BJ (cell line): ENCODE results near the gene DCTPP1. TPM values are rescaled to one million over a fixed set of nuclear protein-coding genes. Genes with fewer than 3 reads are reported as not detected.
"Not testable (repeated sequence)": the region's sequence is repeated elsewhere in the genome, so short reads cannot be mapped to it uniquely, and the experiment has no call there.

Experiments
- CTCF ChIA-PET: fragments of 350-600 bp; formaldehyde crosslinking; extraction: SDS; loops from one replicate; lab custom pipeline; 2021; ENCODE audit warnings: antibody characterized with exemption, inconsistent platforms; lab: Yijun Ruan, JAX
- POLR2A ChIA-PET: fragments of 300-600 bp; sonication (Branson Sonifier 250); formaldehyde crosslinking; extraction: SDS; loops from one replicate; lab custom pipeline; 2021; ENCODE audit warnings: antibody characterized with exemption; lab: Charles Lee
- DNase-seq: peaks from one replicate; pipeline ENCODE4 v3.0.0-alpha.2; 2011; ENCODE audit warnings: low read depth
- H3K27me3 ChIP-seq: 2 replicates; pipeline ENCODE4 v1.6.0; 2011; ENCODE audit warnings: low read length; ENCODE audit not compliant: control insufficient read depth, insufficient read depth
- H3K36me3 ChIP-seq: 2 replicates; pipeline ENCODE4 v1.5.1; 2011; ENCODE audit warnings: low read length; ENCODE audit not compliant: control insufficient read depth, insufficient read depth
- H3K4me3 ChIP-seq: 2 replicates; pipeline ENCODE4 v1.5.1; 2011; ENCODE audit warnings: low read depth, mild to moderate bottlenecking, control low read depth, low read length
- polyA plus RNA-seq: library from polyadenylated mRNA; depleted of rRNA; stranded (reverse); fragments of >200 nt; gene quantifications from 2 replicates; pipeline ENCODE4 v1.2.3, GENCODE V29; 2011
- TF ChIP-seq, protein P1 (sequence below): IDR thresholded peaks from 2 replicates; pipeline ENCODE4 v1.5.1; 2011; ENCODE audit warnings: low read depth, mild to moderate bottlenecking, control low read depth, inconsistent platforms, low read length, moderate library complexity; ENCODE audit not compliant: insufficient read depth

The DCTPP1 gene
- polyA plus RNA-seq, 1 experiment, result 33.9 TPM

DNA sequence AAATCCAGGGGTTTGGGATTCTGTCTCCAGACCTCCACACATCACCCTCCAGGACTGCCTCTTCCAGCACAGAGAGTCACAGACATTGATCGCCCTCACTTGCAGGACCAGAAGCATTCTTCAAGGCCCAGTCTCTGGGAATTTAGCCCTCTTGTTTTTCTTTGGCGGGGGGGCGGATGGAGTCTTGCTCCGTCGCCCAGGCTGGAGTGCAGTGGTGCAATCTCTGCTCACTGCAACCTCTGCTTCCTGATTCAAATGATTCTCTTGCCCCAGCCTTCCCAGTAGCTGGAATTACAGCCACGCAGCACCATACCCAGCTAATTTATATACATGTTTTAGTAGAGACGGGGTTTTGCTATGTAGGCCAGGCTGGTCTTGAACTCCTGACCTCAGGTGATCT lies 34.2 kb upstream of the DCTPP1 start:
- POLR2A ChIA-PET, result no interaction called here
- Histone ChIP-seq H3K27me3 (no peaks in the 10 kb centered on the region; the same call in 1 of the 2 replicates), H3K36me3 (no peaks in the 10 kb centered on the region), H3K4me3 (no peak overlapping the region)
- TF ChIP-seq, protein P1, sequence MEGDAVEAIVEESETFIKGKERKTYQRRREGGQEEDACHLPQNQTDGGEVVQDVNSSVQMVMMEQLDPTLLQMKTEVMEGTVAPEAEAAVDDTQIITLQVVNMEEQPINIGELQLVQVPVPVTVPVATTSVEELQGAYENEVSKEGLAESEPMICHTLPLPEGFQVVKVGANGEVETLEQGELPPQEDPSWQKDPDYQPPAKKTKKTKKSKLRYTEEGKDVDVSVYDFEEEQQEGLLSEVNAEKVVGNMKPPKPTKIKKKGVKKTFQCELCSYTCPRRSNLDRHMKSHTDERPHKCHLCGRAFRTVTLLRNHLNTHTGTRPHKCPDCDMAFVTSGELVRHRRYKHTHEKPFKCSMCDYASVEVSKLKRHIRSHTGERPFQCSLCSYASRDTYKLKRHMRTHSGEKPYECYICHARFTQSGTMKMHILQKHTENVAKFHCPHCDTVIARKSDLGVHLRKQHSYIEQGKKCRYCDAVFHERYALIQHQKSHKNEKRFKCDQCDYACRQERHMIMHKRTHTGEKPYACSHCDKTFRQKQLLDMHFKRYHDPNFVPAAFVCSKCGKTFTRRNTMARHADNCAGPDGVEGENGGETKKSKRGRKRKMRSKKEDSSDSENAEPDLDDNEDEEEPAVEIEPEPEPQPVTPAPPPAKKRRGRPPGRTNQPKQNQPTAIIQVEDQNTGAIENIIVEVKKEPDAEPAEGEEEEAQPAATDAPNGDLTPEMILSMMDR, result no peak
- DNase-seq, result no peak
- CTCF ChIA-PET, result no interaction called here

DNA sequence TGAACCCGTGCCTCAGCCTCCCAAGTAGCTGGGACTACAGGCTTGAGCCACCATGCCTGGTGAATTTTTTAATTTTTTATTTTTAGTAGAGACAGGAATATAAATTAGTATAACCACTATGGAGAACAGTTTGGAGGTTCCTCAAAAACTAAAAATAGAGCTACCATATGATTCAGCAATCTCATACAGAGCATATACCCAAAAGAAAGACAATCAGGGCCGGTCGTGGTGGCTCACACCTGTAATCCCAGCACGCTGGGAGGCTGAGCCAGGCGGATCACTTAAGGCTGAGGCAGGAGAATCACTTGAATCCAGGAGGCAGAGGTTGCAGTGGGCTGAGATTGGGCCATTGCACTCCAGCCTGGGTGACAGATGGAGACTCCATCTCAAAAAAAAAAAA lies 31.6 kb upstream of the DCTPP1 start:
- DNase-seq, POLR2A ChIA-PET, H3K27me3 ChIP-seq, H3K4me3 ChIP-seq, H3K36me3 ChIP-seq: not testable (repeated sequence)
- CTCF ChIA-PET, result interaction anchor here (0.9 kb wide), 1 partner anchor 12 kb away, joined by 3 read pairs; no protein-coding TSS in a partner anchor

DNA sequence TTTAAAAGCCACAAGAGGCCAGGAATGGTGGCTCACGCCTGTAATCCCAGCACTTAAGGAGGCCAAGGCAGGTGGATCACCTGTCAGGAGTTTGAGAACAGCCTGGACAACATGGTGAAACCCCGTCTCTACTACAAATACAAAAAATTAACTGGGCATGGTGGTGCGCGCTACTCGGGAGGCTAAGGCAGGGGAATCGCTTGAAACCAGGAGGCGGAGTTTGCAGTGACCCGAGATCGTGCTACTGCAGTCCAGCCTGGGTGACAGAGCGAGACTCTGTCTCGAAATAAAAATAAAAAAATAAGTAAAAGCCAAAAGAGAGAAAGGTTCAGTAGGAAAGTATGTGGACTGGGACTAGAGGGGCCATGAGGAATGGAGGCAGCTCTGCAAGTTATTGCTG lies 29.6 kb upstream of the DCTPP1 start:
- H3K36me3 ChIP-seq, result no peaks in the 10 kb centered on the region
- DNase-seq, result no peak
- ChIA-PET CTCF (no interaction called here), POLR2A (no interaction called here)
- TF ChIP-seq, protein P1, result no peak
- no peak overlapping the region for H3K4me3 ChIP-seq
- peaks cover 2% of the 10 kb centered on the region for H3K27me3 ChIP-seq

DNA sequence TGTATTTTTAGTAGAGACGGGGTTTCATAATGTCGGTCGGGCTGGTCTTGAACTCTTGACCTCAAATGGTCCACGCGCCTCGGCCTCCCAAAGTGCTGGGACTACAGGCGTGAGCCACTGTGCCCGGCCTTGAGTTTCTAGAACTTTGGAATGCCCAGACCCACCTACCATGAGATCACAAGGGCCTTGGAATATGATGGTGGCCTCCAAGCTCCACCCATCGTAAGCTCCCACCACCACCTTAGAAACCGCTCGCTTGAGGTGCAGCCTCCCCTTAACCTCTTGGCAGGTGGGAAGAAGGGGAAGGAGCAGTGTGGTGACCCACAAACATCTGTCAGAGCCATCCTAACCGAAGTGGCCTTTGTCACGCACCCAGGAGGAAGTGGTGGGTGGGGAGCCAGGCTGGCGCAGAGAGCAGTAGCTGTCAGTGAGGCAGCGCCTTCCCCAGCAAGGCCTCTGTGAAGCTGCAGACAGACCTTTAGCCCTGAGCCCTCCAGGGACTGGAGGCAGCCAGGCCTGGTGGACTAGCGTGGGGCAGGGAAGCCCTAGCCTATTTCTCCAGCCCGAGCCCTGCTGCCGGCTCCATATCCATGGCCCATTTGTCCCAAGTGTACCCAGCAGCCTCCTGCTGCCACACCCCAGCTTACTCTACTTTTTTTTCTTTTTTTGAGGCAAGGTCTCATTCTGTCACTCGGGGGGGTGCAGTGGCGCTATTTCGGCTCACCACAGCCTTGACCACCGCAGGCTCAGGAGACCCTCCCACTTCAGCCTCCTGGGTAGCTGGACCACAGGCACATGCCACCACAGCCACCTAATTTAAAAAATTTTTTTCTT lies 28.9 kb upstream of the DCTPP1 start:
- ChIA-PET CTCF (interaction anchor here (1.7 kb wide), 1 partner anchor 9 kb away, joined by 10 read pairs; no protein-coding TSS in a partner anchor), POLR2A (no interaction called here)
- Histone ChIP-seq H3K36me3 (no peaks in the 10 kb centered on the region), H3K27me3 (peaks cover 2% of the 10 kb centered on the region), H3K4me3 (no peak overlapping the region)
- TF ChIP-seq, protein P1, result no peak
- no peak for DNase-seq

DNA sequence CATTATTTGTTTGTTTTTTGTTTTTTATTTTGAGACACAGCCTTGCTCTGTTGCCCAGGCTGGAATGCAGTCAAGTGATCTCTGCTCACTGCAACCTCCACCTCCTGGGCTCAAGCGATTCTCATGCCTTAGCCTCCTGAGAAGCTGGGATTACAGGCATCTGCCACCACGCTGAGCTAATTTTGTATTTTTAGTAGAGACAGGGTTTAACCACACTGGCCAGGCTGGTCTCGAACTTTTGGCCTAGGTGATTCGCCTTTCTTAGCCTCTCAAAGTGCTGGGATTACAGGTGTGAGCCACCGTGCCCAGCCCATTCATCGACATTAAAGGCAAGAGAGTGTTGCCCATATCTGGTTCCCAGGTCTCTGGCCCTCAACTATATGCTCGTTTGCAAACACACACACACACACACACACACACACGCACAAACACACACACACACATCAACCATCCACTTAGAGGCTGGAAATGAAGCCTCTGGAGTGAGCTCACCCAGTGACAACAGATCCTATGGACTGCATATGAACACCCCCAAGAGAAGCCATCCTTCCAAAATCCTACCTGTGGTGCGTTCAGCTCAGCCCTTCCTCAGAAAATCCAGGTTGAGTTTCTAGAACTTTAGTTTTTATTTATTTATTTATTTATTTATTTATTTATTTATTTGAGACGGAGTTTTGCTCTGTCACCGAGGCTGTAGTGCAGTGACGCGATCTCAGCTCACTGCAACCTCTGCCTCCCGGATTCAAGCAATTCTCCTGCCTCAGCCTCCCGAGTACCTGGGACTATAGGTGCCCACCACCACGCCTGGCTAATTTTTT lies 28.1 kb upstream of the DCTPP1 start:
- TF ChIP-seq, protein P1, result no peak
- DNase-seq, result no peak
- H3K27me3 ChIP-seq, result peaks cover 2% of the 10 kb centered on the region
- H3K36me3 ChIP-seq, result no peaks in the 10 kb centered on the region
- CTCF ChIA-PET, result interaction anchor here (1.0 to 1.7 kb wide), 3 partner anchors 8 to 171 kb away, joined by 3 to 10 read pairs (median 4); partner anchors contain the start of gene SEPHS2
- H3K4me3 ChIP-seq, result no peak overlapping the region
- POLR2A ChIA-PET, result interaction anchor here (0.5 kb wide), 1 partner anchor 26 kb away, joined by 3 read pairs; no protein-coding TSS in a partner anchor
